ENCODE measurements around the gene GPC6.

Gene GPC6

GRCh38 chr13:94246495-94246894, 1019.9 kb downstream of the GPC6 start:
- no peak for DNase-seq (ENCODE audit: low read depth)
- no peak overlapping the region for H3K4me3 ChIP-seq (replicated peaks; ENCODE audit: low read depth, low read length)
- no peak for TF ChIP-seq CTCF (IDR thresholded peaks at IDR 0.05; ENCODE audit: low read length, missing control alignments)

GRCh38 chr13:94247890-94248289, 1021.3 kb downstream of the GPC6 start:
- no peak overlapping the region for H3K4me3 ChIP-seq (replicated peaks; ENCODE audit: low read depth, low read length)
- no peak for DNase-seq (ENCODE audit: low read depth)
- TF ChIP-seq CTCF (IDR thresholded peaks at IDR 0.05; ENCODE audit: low read length, missing control alignments) = no peak

GRCh38 chr13:94248454-94249228, 1022.0 kb downstream of the GPC6 start:
- no peak overlapping the region for H3K4me3 ChIP-seq (replicated peaks; ENCODE audit: low read depth, low read length)
- DNase-seq (ENCODE audit: low read depth) = no peak
- no peak for TF ChIP-seq CTCF (IDR thresholded peaks at IDR 0.05; ENCODE audit: low read length, missing control alignments)

- no peak for TF ChIP-seq CTCF (IDR thresholded peaks at IDR 0.05; ENCODE audit: low read length, missing control alignments)
- DNase-seq (ENCODE audit: low read depth) = peak; percentile 72
- no peak overlapping the region for H3K4me3 ChIP-seq (replicated peaks; ENCODE audit: low read depth, low read length)
These were observed 1022.9 kb downstream of the GPC6 start for GRCh38 chr13:94249512-94249911.

GRCh38 chr13:94251831-94252608, 1025.4 kb downstream of the GPC6 start:
- no peak overlapping the region for H3K4me3 ChIP-seq (replicated peaks; ENCODE audit: low read depth, low read length)
- DNase-seq (ENCODE audit: low read depth) = peak; percentile 61
- no peak for TF ChIP-seq CTCF (IDR thresholded peaks at IDR 0.05; ENCODE audit: low read length, missing control alignments)

- no peak overlapping the region for H3K4me3 ChIP-seq (replicated peaks; ENCODE audit: low read depth, low read length)
- DNase-seq (ENCODE audit: low read depth) = no peak
- TF ChIP-seq CTCF (IDR thresholded peaks at IDR 0.05; ENCODE audit: low read length, missing control alignments) = no peak
These were observed 1028.1 kb downstream of the GPC6 start for GRCh38 chr13:94254737-94255136.
